Transverse colon (tissue), 4 donors: ENCODE results near the gene FBXL4.

Source experiments
- POLR2A ChIP-seq: fragments of 450-650 bp; IDR thresholded peaks from one replicate; pipeline ENCODE4 v1.6.1; 2016; ENCODE audit warnings: antibody characterized with exemption, mild to moderate bottlenecking, moderate library complexity
- POLR2AphosphoS5 ChIP-seq, 3 donors: sonication (generic); formaldehyde crosslinking; IDR thresholded peaks; one replicate each; pipeline ENCODE4 v1.6.1; 2016; ENCODE audit warnings: antibody characterized with exemption in 3 of 3
- TF ChIP-seq, protein P1 (sequence below), 5 experiments: fragments of 200-600 bp in 3 of 5; fragments of 450-650 bp in 2 of 5; sonication (generic) in 3 of 5; IDR thresholded peaks; 1 replicate in 2 of 5; 2 replicates in 3 of 5; pipeline ENCODE4 v1.5.1; 2016 to 2017; ENCODE audit warnings: antibody characterized with exemption in 5 of 5, inconsistent platforms in 3 of 5, mild to moderate bottlenecking in 2 of 5, moderate library complexity in 1 of 5

DNA sequence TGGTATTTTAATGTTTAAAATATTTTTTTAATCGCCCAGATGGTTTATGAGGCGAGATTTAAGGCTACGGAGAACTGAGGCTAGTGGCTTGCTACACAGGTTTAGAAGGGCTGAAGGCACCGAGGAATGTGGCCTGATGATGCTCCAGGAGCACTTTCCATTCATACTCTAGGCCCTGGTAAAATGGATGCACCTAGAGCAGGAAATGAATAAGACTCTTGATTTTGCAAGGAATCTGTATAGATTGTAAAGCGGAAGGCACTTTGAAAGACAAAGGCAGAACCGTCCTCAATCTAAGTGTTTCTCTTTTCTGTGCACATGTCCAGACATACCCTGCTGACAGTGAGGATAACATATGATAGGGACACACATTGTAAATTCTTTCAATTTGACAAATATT, 83.2 kb downstream of the FBXL4 start:
- no peak for TF ChIP-seq POLR2A
- TF ChIP-seq POLR2AphosphoS5 (IDR thresholded peaks at IDR 0.05) = no peak
- TF ChIP-seq, protein P1, sequence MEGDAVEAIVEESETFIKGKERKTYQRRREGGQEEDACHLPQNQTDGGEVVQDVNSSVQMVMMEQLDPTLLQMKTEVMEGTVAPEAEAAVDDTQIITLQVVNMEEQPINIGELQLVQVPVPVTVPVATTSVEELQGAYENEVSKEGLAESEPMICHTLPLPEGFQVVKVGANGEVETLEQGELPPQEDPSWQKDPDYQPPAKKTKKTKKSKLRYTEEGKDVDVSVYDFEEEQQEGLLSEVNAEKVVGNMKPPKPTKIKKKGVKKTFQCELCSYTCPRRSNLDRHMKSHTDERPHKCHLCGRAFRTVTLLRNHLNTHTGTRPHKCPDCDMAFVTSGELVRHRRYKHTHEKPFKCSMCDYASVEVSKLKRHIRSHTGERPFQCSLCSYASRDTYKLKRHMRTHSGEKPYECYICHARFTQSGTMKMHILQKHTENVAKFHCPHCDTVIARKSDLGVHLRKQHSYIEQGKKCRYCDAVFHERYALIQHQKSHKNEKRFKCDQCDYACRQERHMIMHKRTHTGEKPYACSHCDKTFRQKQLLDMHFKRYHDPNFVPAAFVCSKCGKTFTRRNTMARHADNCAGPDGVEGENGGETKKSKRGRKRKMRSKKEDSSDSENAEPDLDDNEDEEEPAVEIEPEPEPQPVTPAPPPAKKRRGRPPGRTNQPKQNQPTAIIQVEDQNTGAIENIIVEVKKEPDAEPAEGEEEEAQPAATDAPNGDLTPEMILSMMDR (IDR thresholded peaks at IDR 0.05) = no peak
